GM12878 (cell line): ENCODE data around the gene CLASRP. TPM values are rescaled to one million over a fixed set of nuclear protein-coding genes. Genes with fewer than 3 reads are reported as not detected.

Source experiments
- ATF2 ChIP-seq: IDR thresholded peaks from 2 replicates; pipeline ENCODE4 v1.6.1; 2012; ENCODE audit warnings: low read length, inconsistent platforms
- BACH1 ChIP-seq: fragments of 450-650 bp; IDR thresholded peaks from 2 replicates; pipeline ENCODE4 v1.6.1; 2017; ENCODE audit warnings: mild to moderate bottlenecking, borderline replicate concordance
- CHD2 ChIP-seq: IDR thresholded peaks from 2 replicates; pipeline ENCODE4 v1.6.1; 2011; ENCODE audit warnings: low read depth, low read length, improper control_type of control experiment, borderline replicate concordance
- ESRRA ChIP-seq: IDR thresholded peaks from 2 replicates; pipeline ENCODE4 v1.6.1; 2012; ENCODE audit warnings: mild to moderate bottlenecking, low read length, improper control_type of control experiment
- FOS ChIP-seq: IDR thresholded peaks from 3 replicates; pipeline ENCODE4 v1.6.1; 2011; ENCODE audit warnings: borderline replicate concordance; ENCODE audit not compliant: insufficient read length; ENCODE audit errors: extremely low read depth
- GATAD2B ChIP-seq: fragments of 450-650 bp; conservative IDR thresholded peaks from 2 replicates; pipeline ENCODE4 v1.6.1; 2017; ENCODE audit warnings: low read depth, mild to moderate bottlenecking, moderate library complexity
- HDAC2 ChIP-seq: fragments of 200-600 bp; sonication (generic); IDR thresholded peaks from 2 replicates; pipeline ENCODE4 v1.6.1; 2017
- IKZF2 ChIP-seq, 2 experiments: fragments of 450-650 bp; IDR thresholded peaks; 2 replicates each; pipeline ENCODE4 v1.6.1; 2017; ENCODE audit warnings: mild to moderate bottlenecking in 2 of 2, moderate library complexity in 2 of 2
- KLF5 ChIP-seq: fragments of 450-650 bp; IDR thresholded peaks from 2 replicates; pipeline ENCODE4 v1.6.1; 2014; ENCODE audit warnings: mild to moderate bottlenecking; ENCODE audit not compliant: partially characterized antibody
- MTA2 ChIP-seq: fragments of 450-650 bp; IDR thresholded peaks from 2 replicates; pipeline ENCODE4 v1.6.1; 2016; ENCODE audit warnings: low read depth, mild to moderate bottlenecking, moderate library complexity
- NFIC ChIP-seq: IDR thresholded peaks from 2 replicates; pipeline ENCODE4 v1.6.1; 2012; ENCODE audit warnings: low read depth, mild to moderate bottlenecking, inconsistent platforms, low read length, moderate library complexity
- NFXL1 ChIP-seq: fragments of 450-650 bp; IDR thresholded peaks from 2 replicates; pipeline ENCODE4 v1.6.1; 2017; ENCODE audit warnings: antibody characterized with exemption, mild to moderate bottlenecking, borderline replicate concordance
- NR2C2 ChIP-seq: IDR thresholded peaks from 2 replicates; pipeline ENCODE4 v1.6.1; 2011; ENCODE audit warnings: borderline replicate concordance, low read depth; ENCODE audit not compliant: control insufficient read depth, insufficient read length
- NRF1 ChIP-seq: conservative IDR thresholded peaks from 2 replicates; pipeline ENCODE4 v1.6.1; 2011; ENCODE audit warnings: mild to moderate bottlenecking, low read depth, low read length, improper control_type of control experiment
- POLR2AphosphoS2 ChIP-seq: IDR thresholded peaks from 2 replicates; pipeline ENCODE4 v1.6.1; 2011; ENCODE audit warnings: low read depth, mild to moderate bottlenecking, low read length, improper control_type of control experiment, moderate library complexity
- SKIL ChIP-seq: fragments of 450-650 bp; IDR thresholded peaks from 2 replicates; pipeline ENCODE4 v1.6.1; 2017; ENCODE audit warnings: mild to moderate bottlenecking, low read depth, inconsistent platforms; ENCODE audit not compliant: poor library complexity, severe bottlenecking
- SRF ChIP-seq, 2 experiments: IDR thresholded peaks; 2 replicates each; pipeline ENCODE4 v1.6.1; 2011; ENCODE audit warnings: low read depth in 2 of 2, low read length in 2 of 2, mild to moderate bottlenecking in 1 of 2, moderate library complexity in 1 of 2
- TBL1XR1 ChIP-seq: IDR thresholded peaks from 2 replicates; pipeline ENCODE4 v1.6.1; 2012; ENCODE audit warnings: low read depth, low read length, improper control_type of control experiment
- TCF12 ChIP-seq: IDR thresholded peaks from 2 replicates; pipeline ENCODE4 v1.6.1; 2011; ENCODE audit warnings: low read depth, mild to moderate bottlenecking, low read length
- YBX1 ChIP-seq: fragments of 450-650 bp; IDR thresholded peaks from 2 replicates; pipeline ENCODE4 v1.6.1; 2016; ENCODE audit warnings: antibody characterized with exemption
- ZNF207 ChIP-seq: fragments of 450-650 bp; IDR thresholded peaks from 2 replicates; pipeline ENCODE4 v1.6.1; 2014; ENCODE audit warnings: antibody characterized with exemption, mild to moderate bottlenecking, borderline replicate concordance
- ZNF274 ChIP-seq: IDR thresholded peaks from one replicate; pipeline ENCODE4 v1.8.0; 2011; ENCODE audit not compliant: insufficient read length, insufficient read depth
- ZNF622 ChIP-seq: fragments of 450-650 bp; IDR thresholded peaks from 2 replicates; pipeline ENCODE4 v1.6.1; 2017; ENCODE audit warnings: mild to moderate bottlenecking, inconsistent platforms
- polyA plus RNA-seq, 11 experiments: library from polyadenylated mRNA; depleted of rRNA in 4 of 11; unstranded in 6 of 11; stranded (reverse) in 5 of 11; fragments of >200 nt; fragmentation: Nextera tagmentation in 4 of 11; fragmentation: Illumina TruSeq in 1 of 11; extraction: Ambion mirVana in 4 of 11; extraction: Trizol in 1 of 11; gene quantifications; 1 replicate in 1 of 11; 2 replicates in 10 of 11; pipeline versions ENCODE4 v1.2.1 to v1.2.3, GENCODE V29; 2011 to 2016; ENCODE audit warnings: inconsistent platforms in 2 of 11, missing spikeins in 2 of 11, low read depth in 1 of 11
- total RNA-seq, 4 experiments: library from RNA; depleted of rRNA in 3 of 4; stranded (reverse); fragments of >200 nt in 3 of 4; fragmentation: Illumina TruSeq in 1 of 4; extraction: Trizol in 1 of 4; gene quantifications; 2 replicates each; pipeline versions ENCODE4 v1.2.1 to v1.2.3, GENCODE V29; 2013 to 2021
- TF ChIP-seq, protein P1 (sequence below): fragments of 150-350 bp; IDR thresholded peaks from 2 replicates; pipeline ENCODE4 v1.6.1; 2014; ENCODE audit warnings: mild to moderate bottlenecking, low read depth, low read length
- TF ChIP-seq, protein P2 (sequence below): IDR thresholded peaks from 2 replicates; pipeline ENCODE4 v1.6.1; 2012; ENCODE audit warnings: low read depth, low read length, improper control_type of control experiment

Gene CLASRP
- total and polyA plus RNA-seq, 10 of the 15 experiments (the other 5 are each of a cell fraction or from before 2014, with no cell fraction given): 0.68 to 75.8 (median 30.2) TPM

DNA sequence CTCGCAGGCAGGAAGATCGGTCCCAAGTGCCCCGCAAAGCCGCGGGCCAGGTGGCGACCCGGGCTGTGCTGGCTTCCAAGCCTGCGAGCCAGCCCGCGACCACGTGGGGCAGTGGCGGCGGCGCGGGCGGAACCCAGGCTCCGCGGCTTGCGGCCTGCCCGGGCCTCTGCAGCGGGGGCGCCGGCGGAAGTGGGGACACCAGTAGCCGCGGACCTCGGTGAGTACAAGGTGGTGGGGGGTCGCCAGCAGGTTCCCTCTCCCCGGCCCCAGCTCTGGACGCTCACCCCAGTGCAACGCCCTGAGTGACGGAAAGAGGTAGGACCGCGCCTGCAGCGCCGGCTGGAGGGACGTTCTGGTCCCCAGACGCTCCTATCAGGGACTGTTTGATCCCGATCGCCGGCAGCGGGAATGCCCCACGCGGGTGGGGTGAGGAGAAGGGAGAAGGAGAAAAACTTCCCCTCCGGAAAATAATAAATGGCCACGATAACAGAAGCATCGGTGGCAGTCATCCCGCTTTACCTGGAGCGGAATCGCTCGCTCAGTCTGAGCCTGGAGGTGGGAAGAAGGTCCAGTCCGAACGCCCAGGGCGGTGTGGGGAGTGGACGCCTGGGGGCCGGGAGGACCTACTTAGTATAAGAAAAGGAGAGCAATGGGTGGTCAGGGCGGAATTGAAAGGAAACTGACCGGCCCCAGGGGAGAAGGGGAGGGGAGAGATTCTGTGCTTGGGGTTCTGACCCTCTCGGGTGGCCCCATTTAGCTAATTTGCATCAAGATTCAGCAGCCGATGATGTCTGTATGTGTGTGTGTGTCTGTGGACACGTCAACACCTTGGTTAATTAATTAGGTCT lies 40.4 kb downstream of the CLASRP start, which contains the start of gene GEMIN7 (continued):
- TF ChIP-seq TBL1XR1: peak; percentile 35; the same call in 1 of the 2 replicates
- TF ChIP-seq NRF1: no peak
- TF ChIP-seq FOS: no peak
- TF ChIP-seq, protein P1, sequence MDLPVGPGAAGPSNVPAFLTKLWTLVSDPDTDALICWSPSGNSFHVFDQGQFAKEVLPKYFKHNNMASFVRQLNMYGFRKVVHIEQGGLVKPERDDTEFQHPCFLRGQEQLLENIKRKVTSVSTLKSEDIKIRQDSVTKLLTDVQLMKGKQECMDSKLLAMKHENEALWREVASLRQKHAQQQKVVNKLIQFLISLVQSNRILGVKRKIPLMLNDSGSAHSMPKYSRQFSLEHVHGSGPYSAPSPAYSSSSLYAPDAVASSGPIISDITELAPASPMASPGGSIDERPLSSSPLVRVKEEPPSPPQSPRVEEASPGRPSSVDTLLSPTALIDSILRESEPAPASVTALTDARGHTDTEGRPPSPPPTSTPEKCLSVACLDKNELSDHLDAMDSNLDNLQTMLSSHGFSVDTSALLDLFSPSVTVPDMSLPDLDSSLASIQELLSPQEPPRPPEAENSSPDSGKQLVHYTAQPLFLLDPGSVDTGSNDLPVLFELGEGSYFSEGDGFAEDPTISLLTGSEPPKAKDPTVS: peak; percentile 65; the same call in 1 of the 2 replicates
- TF ChIP-seq NFIC: no peak
- TF ChIP-seq SKIL: peak; percentile 80
- TF ChIP-seq NR2C2: no peak
- peak; percentile 99 for TF ChIP-seq ZNF207
- peak; percentile 64; the same call in 1 of the 2 replicates for TF ChIP-seq TCF12
- TF ChIP-seq, protein P2, sequence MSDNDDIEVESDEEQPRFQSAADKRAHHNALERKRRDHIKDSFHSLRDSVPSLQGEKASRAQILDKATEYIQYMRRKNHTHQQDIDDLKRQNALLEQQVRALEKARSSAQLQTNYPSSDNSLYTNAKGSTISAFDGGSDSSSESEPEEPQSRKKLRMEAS: peak; percentile 87
- TF ChIP-seq YBX1: no peak
- TF ChIP-seq ZNF622: no peak
- no peak; the same call in 1 of the 2 replicates for TF ChIP-seq ATF2
- peak; percentile 92 for TF ChIP-seq KLF5
- TF ChIP-seq MTA2: peak; percentile 91; the same call in 1 of the 2 replicates
- no peak for TF ChIP-seq ZNF274
- peak in 1 of 2 experiments; percentile 88 for TF ChIP-seq SRF (IDR thresholded peaks at IDR 0.05; ENCODE audit: low read depth in 2 of 2, low read length in 2 of 2)
- no peak; a peak in 1 of 4 replicates for TF ChIP-seq IKZF2 (IDR thresholded peaks at IDR 0.05)
- TF ChIP-seq POLR2AphosphoS2: peak; percentile 83; the same call in 1 of the 2 replicates
- peak; percentile 88 for TF ChIP-seq BACH1
- 0 out of 2 replicates have a peak, but pooled peaks have one; percentile 53 for TF ChIP-seq NFXL1
- TF ChIP-seq ESRRA: peak; percentile 84; the same call in 1 of the 2 replicates
- peak; percentile 94 for TF ChIP-seq GATAD2B
- TF ChIP-seq CHD2: peak; percentile 81
- no peak for TF ChIP-seq HDAC2
